ENCODE measurements around the gene LTBP2.

DNA sequence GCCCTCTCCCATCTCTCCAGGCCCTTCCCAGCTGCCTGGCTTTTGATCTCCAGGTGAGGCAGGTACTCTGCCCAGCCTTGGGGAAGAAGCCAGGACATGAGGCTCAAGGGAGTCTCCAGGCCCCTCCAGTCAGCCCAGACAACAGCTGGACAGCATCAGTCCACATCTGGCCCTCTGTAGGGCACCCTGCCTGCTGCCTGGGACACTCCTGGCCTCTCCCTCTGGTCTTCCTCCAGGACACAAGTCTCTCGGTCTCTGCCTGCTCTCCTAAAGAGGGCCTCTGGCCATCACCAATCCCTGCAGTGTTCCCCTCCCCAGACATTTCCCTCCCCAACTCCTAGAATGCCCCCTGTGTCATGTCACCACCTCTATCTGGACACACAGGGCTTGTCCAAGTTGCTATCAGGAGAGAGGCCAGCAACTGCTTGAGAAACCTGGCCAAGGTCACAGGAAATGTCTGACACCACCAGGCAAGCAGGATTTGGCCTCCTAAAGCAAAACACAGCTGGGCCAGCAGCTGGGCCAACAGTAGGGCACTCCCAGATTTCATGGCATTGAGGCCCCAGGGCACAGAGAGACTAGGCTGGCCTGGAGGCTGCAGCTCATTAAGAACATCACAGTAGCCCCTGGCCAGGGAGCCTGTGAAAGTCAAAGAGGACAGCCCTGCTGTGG is 29.0 kb downstream of the LTBP2 start:
- no peak for TF ChIP-seq EZH2 (IDR thresholded peaks at IDR 0.05; ENCODE audit: insufficient read depth, poor library complexity, severe bottlenecking)
- TF ChIP-seq EZH2phosphoT487 (IDR thresholded peaks at IDR 0.05; ENCODE audit: insufficient read depth, low read depth), result no peak
